ENCODE results near the gene ZFYVE28.

ZFYVE28 gene

DNA sequence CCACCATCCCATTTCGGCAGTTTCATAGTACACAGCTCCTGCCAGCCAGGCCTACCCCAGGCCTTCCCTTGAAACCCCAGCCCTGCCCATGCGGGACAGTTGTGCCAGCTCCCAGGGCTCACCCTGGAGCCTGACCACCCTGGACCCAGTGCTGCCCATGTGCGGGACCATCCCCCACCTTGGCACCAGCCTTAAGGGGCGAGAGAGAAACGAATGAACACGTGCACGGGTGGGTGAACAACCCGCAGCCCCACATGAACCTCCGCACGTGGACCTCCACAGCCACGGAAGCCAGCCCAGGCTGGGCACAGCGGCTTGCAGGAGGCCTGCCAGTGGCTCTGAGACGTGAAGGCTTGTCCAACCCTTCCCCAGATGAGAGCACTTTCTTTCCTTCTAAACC lies 80.5 kb downstream of the ZFYVE28 start:
- Mint-ChIP-seq H3K36me3 (peaks cover 8% of the 10 kb centered on the region), H3K27me3 (peaks cover 51% of the 10 kb centered on the region), H3K9me3 (no peaks in the 10 kb centered on the region), H3K4me1 (peaks cover 24% of the 10 kb centered on the region), H3K27ac (no peak overlapping the region), H3K4me3 (no peak overlapping the region)
- no peak for ATAC-seq

DNA sequence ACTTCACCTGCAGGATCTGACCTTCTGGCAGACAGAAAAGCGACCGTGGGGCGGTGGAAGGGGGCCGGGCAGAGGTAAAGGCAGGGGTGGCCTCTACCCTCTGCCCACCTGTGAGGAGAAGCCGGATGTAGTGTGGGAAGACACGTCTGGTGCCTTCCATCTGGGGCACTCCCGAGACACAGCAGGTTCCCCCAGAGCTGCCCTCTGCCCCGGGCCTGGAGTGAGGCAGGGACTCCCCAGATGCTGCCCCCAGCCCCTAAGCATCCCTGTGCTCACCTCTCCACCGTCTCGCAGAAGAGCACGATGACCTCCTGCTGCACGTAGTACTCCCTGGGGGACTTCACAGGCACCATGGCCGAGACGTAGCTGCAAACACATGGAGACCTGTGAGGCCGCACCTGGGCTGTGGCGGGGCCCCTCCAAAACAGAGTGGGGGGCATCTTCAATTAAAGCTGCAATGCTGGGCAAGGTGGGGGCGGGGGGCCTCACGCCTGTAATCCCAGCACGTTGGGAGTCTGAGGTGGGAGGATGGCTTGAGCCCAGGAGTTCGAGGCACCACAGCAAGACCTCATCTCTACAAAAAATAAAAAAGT lies 81.2 kb downstream of the ZFYVE28 start:
- no peak overlapping the region for H3K27ac Mint-ChIP-seq
- peaks cover 8% of the 10 kb centered on the region for H3K36me3 Mint-ChIP-seq
- H3K9me3 Mint-ChIP-seq, result no peaks in the 10 kb centered on the region
- peaks cover 24% of the 10 kb centered on the region for H3K4me1 Mint-ChIP-seq
- peaks cover 51% of the 10 kb centered on the region for H3K27me3 Mint-ChIP-seq
- no peak overlapping the region for H3K4me3 Mint-ChIP-seq
- ATAC-seq, result no peak

DNA sequence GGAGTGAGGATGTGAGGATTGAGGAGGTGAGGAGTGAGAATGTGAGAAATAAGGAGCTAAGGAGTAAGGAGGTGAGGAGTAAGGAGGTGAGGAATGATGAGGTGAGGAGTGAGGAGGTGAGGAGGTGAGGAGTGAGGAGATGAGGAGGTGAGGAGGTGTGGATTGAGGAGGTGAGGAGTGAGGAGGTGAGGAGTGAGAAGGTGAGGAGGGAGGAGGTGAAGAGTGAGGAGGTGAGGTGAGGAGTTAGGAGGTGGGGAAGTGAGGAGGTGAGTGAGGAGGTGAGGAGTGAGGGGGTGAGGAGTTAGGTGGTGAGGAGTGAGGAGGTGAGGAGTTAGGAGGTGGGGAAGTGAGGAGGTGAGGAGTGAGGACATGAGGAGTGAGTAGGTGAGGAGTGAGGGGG lies 81.8 kb downstream of the ZFYVE28 start:
- H3K9me3 Mint-ChIP-seq, result no peaks in the 10 kb centered on the region
- H3K27me3 Mint-ChIP-seq, result peaks cover 51% of the 10 kb centered on the region
- no peak overlapping the region for H3K4me3 Mint-ChIP-seq
- no peak for ATAC-seq
- H3K36me3 Mint-ChIP-seq, result peaks cover 8% of the 10 kb centered on the region
- no peak overlapping the region for H3K27ac Mint-ChIP-seq
- H3K4me1 Mint-ChIP-seq, result peaks cover 24% of the 10 kb centered on the region

DNA sequence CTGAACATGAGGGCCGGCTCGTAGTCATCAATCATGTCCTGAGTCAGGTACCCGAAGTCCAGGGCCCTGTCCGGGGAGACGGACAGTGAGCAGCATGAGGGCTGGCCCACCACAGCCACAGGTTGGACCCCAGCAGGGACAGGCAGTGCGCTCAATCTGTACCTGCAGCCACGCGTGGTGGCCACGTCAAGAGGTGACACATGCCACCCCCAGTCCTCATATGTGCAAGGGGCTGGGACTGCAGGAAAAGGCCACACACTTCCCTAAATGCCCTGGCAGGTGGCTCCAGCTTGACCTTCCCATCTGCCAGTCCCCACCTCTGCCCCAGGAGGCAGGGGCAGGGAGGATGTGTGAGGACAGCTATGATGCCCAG lies 82.7 kb downstream of the ZFYVE28 start:
- Mint-ChIP-seq H3K4me3 (no peak overlapping the region), H3K4me1 (peaks cover 24% of the 10 kb centered on the region), H3K9me3 (no peaks in the 10 kb centered on the region), H3K27me3 (peaks cover 55% of the 10 kb centered on the region), H3K27ac (no peak overlapping the region), H3K36me3 (peaks cover 8% of the 10 kb centered on the region)
- ATAC-seq, result no peak

DNA sequence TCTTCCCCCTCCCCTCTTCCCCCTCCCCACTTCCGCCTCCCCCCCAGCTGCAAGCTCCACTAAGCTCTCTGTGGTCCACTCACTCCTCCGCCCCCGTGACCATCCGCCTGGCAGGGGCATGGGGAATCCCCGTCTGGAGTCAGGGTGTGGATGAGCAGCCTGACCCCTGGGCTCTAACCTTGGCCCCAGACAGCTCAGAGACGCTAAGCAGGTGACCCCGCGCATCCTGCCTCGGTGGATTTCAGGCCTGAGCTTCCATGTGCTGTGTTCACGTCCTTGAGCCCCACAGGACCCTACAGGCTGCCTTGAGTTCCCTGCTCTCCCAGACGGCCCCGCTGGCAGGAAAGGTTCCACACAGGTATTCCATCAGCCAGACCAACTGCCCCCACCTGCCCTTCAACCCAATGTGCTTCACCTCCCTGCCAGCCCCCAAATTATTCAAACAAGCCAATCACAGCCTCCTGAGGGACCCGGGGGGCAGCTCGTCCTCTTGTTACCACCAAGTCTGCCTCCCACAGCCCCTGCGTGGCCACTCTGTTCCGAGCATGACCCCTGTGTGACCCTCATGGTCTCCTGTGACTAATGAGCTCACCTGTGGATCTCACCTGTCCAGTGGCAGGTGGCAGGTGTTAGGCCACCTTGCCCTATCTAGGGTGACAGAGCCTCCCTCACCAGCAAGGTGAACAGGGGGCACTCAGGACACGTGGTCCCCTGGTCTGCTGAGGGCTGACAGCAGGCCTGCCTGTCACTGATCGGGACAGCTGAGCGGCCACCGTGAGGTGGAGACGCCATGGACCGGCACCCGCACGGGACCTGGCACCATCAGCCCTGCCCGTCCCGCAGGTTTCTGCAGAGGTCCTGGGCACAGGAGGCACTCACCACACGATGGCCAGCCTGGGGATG lies 83.4 kb downstream of the ZFYVE28 start:
- Mint-ChIP-seq H3K36me3 (peaks cover 8% of the 10 kb centered on the region), H3K9me3 (peaks cover 3% of the 10 kb centered on the region), H3K27ac (no peak overlapping the region), H3K4me1 (peaks cover 24% of the 10 kb centered on the region), H3K4me3 (no peak overlapping the region), H3K27me3 (peaks cover 61% of the 10 kb centered on the region)
- no peak for ATAC-seq

DNA sequence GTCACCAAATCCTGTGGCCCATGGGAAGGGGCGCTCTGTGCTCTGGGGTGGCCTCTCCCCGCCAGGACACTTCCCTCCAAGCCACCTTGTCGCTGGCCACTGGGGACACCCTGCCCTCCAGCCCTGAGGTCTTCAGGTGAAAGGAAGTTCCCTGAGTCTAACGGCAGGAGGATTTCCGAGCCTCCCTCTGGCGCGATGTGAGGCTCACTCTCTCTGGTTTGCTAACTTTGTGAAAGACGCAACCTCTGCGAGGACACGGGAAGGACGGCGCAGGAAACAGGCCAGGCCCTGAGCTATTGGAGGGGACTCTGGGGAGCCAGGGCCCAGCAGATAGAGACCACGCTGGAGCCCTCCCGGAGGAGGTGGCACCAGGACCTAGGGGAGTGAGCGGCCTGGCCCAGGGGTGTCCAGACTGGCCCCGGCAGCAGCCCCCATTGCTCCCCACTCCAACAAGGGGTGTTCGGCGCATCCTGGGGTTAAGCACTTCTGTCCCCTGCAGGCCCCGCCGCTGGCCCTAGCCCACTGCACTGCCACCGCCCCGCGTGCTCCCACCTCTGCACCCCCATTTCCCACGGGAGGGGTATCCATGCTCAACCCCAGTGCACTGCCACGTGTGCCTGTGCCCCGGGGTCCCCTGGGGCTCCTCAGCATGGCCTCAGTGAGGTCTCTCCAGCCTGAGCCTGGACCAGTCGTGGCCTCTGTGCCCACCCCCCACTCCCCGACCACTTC lies 84.4 kb downstream of the ZFYVE28 start:
- H3K4me3 Mint-ChIP-seq, result no peak overlapping the region
- H3K36me3 Mint-ChIP-seq, result peaks cover 8% of the 10 kb centered on the region
- no peak for ATAC-seq
- H3K4me1 Mint-ChIP-seq, result peaks cover 24% of the 10 kb centered on the region
- H3K27ac Mint-ChIP-seq, result no peak overlapping the region
- H3K9me3 Mint-ChIP-seq, result peaks cover 3% of the 10 kb centered on the region
- H3K27me3 Mint-ChIP-seq, result peaks cover 57% of the 10 kb centered on the region

DNA sequence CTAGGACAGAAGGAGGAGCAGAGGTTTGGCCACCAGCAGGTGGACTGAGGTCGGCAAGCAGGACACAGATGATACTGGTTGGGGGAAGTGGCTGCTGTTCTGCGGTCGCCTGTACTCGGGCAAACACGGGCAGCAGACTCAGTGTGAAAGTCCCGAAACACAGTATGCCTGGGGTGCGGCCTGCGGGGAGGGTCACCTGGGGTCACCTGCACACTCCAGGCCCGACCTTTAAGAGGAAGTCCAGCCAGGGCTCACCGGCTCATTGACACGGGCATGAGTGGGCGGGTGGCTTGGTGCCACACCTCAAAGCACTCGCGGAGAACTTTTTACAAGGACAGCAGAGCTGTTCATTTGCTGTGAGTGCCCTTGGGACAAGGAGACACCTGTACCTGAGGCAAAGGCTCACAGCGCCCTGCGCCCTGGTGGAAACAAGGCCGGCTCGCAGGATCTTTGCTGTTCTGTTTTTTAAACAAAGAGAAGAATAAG lies 85.0 kb downstream of the ZFYVE28 start:
- Mint-ChIP-seq H3K9me3 (peaks cover 3% of the 10 kb centered on the region), H3K36me3 (peaks cover 8% of the 10 kb centered on the region), H3K27me3 (peaks cover 51% of the 10 kb centered on the region), H3K27ac (no peak overlapping the region), H3K4me3 (no peak overlapping the region), H3K4me1 (peaks cover 24% of the 10 kb centered on the region)
- peak; percentile 78 for ATAC-seq

DNA sequence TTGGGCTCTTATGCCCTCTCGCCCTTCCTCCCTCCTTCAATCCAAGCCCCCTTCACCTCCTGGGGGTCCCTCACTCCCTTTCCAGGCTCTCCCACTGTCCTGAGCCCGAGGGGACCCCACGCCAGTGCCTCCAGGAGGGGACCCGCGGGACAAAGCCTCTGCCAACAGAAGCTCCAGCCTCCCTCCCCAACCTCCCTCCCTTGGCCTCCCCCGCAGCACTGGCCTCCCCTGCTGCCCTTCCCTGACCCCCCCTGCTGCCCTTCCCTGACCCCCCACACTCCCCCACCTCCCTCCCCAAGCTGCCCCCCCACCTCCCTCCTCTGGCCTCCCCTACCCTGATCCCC lies 85.5 kb downstream of the ZFYVE28 start:
- H3K9me3 Mint-ChIP-seq, result peaks cover 6% of the 10 kb centered on the region
- no peak overlapping the region for H3K27ac Mint-ChIP-seq
- no peak overlapping the region for H3K4me3 Mint-ChIP-seq
- no peak for ATAC-seq
- H3K27me3 Mint-ChIP-seq, result peaks cover 48% of the 10 kb centered on the region
- peaks cover 24% of the 10 kb centered on the region for H3K4me1 Mint-ChIP-seq
- H3K36me3 Mint-ChIP-seq, result peaks cover 8% of the 10 kb centered on the region

DNA sequence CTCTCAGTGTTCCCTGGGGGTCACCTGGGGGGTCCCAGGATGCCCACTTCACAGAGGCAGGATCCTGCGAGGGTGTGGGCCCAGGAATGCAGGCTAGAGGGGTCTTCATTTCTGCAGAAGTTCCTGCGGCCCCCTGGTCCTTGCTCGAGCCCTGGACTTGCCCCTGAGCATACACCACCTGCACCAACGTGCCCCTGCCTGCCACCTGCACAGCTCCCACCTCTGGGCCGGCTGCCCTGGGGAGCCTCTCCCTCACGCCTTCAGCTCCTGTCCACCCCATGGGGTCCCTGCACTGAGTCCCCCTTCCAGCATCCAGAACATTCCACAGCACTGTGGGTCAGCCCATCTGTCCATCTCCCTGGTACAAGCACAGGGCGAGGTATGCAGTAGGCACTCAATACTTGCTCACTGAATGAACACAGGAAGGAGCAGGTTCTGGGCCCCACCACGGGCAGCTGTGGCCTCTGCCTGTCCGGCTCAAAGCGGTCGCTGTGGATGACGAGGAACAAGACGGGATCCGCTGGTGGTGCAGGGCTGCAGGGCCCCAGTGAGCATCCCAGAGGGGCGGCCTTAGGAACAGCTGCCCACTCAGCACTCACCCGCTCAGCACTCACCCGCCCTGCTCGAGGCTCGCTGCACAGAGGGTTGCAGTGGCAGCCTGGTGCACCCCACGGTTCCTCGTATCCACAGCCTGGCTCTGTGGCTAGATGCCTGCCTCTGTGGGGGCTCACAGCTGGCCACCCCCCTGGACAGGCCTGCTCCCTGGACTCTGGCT lies 86.1 kb downstream of the ZFYVE28 start:
- no peak overlapping the region for H3K4me3 Mint-ChIP-seq
- H3K27me3 Mint-ChIP-seq, result peaks cover 42% of the 10 kb centered on the region
- ATAC-seq, result peak; percentile 22
- no peak overlapping the region for H3K27ac Mint-ChIP-seq
- H3K9me3 Mint-ChIP-seq, result peaks cover 10% of the 10 kb centered on the region
- peaks cover 8% of the 10 kb centered on the region for H3K36me3 Mint-ChIP-seq
- H3K4me1 Mint-ChIP-seq, result peaks cover 24% of the 10 kb centered on the region

DNA sequence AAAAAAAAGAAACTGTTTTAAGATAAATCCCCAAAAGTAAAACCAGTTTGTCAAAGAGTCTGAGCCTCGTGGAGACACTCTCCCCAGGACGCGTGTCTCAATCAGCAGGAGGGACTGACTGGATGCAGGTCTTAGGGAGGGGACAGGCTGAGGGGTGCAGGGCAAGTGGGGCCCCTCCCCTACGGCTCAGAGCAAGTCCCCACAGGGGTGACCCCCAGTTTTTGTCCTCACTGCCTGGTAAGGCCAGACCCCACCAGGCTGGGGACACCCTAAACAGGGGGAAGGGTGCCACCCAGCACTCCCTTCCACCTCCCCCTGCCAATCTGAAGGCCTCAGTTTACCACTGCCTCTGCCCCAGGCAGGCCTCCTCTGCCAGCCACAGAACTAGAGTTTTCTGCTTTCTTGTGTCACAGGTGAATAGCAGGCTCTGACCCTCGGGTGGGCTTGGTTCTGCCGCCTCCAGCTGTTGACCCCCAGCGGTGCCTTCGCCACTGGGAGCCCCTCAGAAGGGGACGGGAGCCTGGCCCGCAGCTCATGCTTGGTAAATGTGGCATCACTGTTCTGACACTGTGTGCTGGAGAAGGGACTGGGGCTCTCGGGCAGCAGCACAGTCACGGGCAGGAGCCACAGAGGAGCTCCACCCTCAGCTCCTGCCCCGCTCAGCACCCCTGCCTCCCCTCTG lies 86.8 kb downstream of the ZFYVE28 start:
- no peak for ATAC-seq

DNA sequence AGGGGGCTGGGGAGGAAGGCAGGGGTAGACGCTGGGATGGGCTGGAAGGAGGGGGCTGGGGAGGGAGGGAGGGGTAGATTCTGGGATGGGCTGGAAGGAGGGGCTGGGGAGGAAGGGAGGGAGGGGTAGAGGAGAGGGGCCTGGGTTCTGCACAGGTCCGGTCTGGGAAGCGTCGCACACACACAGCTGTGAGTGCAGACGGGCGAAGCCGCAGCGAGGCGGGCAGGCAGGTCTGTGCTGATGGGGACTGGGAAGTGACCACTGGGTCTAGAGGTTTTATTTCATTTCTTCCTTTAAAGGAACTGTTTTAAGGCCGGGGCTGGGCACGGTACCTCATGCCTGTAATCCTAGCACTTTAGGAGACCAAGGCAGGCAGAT lies 87.4 kb downstream of the ZFYVE28 start:
- ATAC-seq, result no peak
- peaks cover 24% of the 10 kb centered on the region for H3K4me1 Mint-ChIP-seq
- peaks cover 14% of the 10 kb centered on the region for H3K9me3 Mint-ChIP-seq
- H3K4me3 Mint-ChIP-seq, result no peak overlapping the region
- H3K27me3 Mint-ChIP-seq, result peaks cover 29% of the 10 kb centered on the region
- no peaks in the 10 kb centered on the region for H3K36me3 Mint-ChIP-seq
- H3K27ac Mint-ChIP-seq, result no peak overlapping the region

More for the DNA sequence above, 86.8 kb downstream of the ZFYVE28 start:
- Mint-ChIP-seq H3K9me3 (peaks cover 12% of the 10 kb centered on the region), H3K4me1 (peaks cover 24% of the 10 kb centered on the region), H3K27me3 (peaks cover 35% of the 10 kb centered on the region), H3K27ac (no peak overlapping the region), H3K4me3 (no peak overlapping the region), H3K36me3 (peaks cover 5% of the 10 kb centered on the region)

DNA sequence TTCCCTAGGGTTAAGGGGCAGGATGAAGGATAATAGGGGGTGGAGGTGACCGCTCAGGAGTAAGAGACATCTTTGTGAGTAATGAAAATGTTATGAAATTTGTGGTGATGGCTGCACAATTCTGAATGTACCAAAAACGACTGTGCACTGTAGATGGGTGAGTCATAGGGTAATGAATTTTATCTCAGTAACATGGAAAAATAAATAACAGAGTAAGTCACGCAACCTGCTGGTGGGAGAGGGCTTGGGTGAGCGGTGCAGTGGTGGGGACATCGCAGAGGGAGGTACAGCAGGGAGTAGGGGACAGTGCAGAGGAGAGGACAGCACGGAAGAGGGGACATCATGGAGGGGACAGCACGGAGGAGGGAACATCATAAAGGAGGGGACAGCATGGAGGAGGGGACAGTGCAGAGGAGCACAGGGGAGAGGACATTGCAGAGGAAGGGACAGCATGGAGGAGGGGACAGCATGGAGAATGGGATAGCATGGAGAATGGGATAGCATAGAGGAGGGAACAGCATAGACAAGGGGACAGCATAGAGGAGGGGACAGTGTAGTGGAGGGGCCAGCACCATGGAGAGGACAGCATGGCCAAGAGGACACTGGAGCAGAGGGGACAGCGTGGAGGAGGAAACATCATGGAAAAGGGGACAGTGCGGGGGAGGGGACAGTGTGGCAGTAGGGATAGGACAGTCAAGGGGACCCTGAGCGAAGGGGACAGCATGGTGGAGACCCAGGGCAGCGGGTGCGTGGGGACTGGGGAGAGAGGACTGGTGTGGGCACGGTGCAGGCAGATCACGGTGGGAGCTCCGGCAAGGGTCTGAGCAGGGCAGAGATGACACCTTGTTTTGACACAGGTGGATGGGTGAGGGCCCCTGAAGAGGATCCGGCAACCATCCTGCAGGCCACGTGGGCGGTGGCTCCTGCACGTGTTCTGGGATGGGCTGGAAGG lies 88.1 kb downstream of the ZFYVE28 start:
- peaks cover 18% of the 10 kb centered on the region for H3K4me1 Mint-ChIP-seq
- H3K27ac Mint-ChIP-seq, result no peak overlapping the region
- no peaks in the 10 kb centered on the region for H3K36me3 Mint-ChIP-seq
- no peak overlapping the region for H3K4me3 Mint-ChIP-seq
- peaks cover 14% of the 10 kb centered on the region for H3K9me3 Mint-ChIP-seq
- peaks cover 22% of the 10 kb centered on the region for H3K27me3 Mint-ChIP-seq
- no peak for ATAC-seq

DNA sequence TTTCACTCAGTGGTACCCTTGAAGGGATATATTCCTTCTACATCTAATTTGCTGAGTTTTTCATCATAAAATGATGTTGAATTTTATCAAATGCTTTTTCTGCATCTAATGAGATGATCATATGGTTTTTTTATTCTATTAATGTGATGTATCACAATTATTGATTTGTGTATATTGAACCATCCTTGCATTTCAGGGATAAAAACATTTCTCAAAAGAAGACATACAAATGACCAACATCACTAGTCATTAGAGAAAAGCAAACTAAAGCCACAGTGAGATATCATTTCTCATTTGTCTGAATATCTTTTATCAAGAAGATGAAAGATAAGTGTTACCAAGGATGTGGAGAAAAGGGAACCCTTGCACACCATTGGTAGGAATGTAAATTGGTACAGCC lies 90.9 kb downstream of the ZFYVE28 start:
- H3K4me3 Mint-ChIP-seq, result no peak overlapping the region
- peaks cover 14% of the 10 kb centered on the region for H3K9me3 Mint-ChIP-seq
- H3K27ac Mint-ChIP-seq, result no peak overlapping the region
- no peak for ATAC-seq
- H3K4me1 Mint-ChIP-seq, result no peaks in the 10 kb centered on the region
- H3K27me3 Mint-ChIP-seq, result peaks cover 15% of the 10 kb centered on the region
- no peaks in the 10 kb centered on the region for H3K36me3 Mint-ChIP-seq

DNA sequence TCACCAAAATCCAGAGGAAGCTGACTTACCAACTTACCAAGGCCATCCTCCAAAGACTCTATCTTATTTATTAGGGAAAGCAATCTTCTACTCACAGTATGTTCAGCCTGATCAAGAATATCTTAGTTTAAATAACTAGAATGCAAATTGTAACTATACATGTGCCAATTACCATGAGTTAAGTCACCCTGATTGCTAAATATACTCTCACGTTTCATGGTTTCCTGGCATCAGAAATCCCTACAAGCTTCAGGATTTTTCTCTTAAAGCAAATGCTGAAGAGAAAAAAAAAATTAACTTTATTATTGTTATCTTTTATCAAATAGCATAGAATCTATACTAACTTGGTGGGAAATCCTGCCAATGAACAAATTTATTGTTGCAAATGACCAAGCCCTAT lies 93.6 kb downstream of the ZFYVE28 start:
- peaks cover 11% of the 10 kb centered on the region for H3K9me3 Mint-ChIP-seq
- no peak for ATAC-seq
- H3K4me3 Mint-ChIP-seq, result no peak overlapping the region

More for the DNA sequence above, 93.6 kb downstream of the ZFYVE28 start:
- H3K27ac Mint-ChIP-seq, result no peak overlapping the region
- peaks cover 27% of the 10 kb centered on the region for H3K27me3 Mint-ChIP-seq
- no peaks in the 10 kb centered on the region for H3K36me3 Mint-ChIP-seq
- no peaks in the 10 kb centered on the region for H3K4me1 Mint-ChIP-seq

All from stimulated activated memory B cell treated with anti-CD40 and anti-IgM and Interleukin-4, amounts not matched to agents 10 μg/mL and 1 μg/mL and 100 μg/mL, for 72 hours (primary cell).